Left renal pelvis (tissue), 4 donors: ENCODE measurements around the gene CHEK1. TPM values are rescaled to one million over a fixed set of nuclear protein-coding genes. Genes with fewer than 3 reads are reported as not detected.

Experiments
- DNase-seq, 4 donors: peaks; one replicate each; pipeline ENCODE4 v3.0.0-alpha.2; 2013; ENCODE audit warnings: low read depth in 4 of 4, low spot score in 3 of 4
- polyA plus RNA-seq, 4 donors: library from polyadenylated mRNA; unstranded; fragments of 120-200 nt; gene quantifications; one replicate each; pipeline ENCODE4 v1.2.1, GENCODE V29; 2013; ENCODE audit not compliant: insufficient read length in 4 of 4

CHEK1 gene
- polyA plus RNA-seq, 4 donors, result 15.7 to 32.9 (median 29.9) TPM

DNA sequence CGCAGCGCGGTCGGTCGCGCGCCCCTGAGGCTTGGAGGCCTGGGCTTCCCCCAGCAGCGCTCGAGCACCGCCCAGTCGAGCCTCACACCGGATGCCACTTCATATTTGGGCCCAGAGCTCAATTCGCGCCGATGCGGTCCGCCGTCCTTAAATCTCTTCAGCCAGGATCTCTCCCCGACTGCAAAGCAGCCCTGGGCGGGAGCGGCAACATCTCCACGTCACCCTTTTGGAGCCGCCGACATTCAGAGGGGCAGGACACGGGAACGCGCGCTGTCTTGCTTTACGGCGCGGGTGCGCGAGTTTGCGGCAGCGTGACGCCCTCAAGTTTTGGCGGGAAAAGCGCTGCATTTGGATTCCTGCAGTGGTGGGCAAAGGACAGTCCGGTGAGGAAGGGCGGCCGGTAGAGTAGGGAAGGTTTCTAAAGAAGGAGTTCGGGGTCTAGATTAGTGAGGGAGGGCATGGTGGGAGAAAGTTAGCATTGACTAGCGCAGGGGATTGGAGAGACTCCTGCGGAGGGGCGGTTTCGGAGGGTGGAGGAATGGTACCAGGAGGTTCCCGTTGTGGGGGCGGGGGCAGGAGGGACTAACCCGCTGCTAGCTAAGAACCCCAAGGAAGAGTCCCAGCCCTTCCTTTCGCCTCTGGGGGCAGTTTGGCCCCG, 796 bp downstream of the CHEK1 start:
- peak; percentile 84 to 91 (median 88) for DNase-seq

DNA sequence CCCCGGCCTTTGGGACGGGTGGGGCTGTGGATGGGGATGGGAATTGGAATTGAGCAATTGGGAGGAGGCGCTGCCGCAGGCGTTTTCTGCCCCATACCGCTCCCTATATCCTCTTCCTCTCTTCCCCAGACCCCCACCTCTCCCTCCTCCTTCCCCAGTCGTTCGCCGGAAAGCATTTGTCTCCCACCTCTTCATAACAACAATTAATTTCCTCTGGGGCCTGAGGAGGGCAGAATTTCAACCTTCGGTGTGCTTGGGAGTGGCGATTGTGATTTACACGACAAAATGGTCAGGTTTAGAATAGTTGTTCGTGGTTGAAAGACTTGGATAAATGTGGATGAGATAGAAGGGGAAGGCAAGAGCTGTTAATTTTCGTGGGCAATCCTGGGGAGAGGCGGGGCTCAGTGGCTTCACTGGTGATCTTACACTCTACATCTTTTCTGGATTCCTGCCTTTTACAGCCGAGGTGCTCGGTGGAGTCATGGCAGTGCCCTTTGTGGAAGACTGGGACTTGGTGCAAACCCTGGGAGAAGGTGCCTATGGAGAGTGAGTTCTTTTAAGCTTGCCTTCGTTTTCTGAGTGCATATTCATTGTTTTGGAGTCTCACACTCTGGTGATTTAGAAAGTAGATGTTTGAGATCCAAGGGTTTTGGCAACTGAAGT, 1.5 kb downstream of the CHEK1 start:
- DNase-seq, result peak; percentile 27 to 41 (median 30)

DNA sequence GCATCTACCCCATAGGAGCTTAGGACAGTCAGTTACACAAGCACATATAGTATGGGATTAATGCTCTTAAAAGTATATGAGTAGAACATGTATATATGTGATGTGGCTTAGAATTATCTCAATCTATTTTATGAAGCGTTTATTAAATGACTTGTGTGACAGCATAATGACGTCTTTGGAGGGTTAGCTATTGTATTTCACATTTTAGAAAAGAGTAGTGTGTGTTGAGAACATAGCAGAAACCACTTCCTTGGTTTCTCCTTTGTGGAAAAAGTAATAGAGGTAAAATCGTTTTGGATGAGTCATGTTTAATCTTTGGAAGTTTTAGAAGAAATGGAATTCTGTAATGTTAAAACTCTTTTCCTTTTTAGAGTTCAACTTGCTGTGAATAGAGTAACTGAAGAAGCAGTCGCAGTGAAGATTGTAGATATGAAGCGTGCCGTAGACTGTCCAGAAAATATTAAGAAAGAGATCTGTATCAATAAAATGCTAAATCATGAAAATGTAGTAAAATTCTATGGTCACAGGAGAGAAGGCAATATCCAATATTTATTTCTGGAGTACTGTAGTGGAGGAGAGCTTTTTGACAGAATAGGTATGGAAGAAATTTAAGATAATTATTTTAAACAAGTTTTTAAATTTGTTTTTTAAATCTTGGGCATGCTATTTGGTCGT, 2.4 kb downstream of the CHEK1 start:
- no peak for DNase-seq

DNA sequence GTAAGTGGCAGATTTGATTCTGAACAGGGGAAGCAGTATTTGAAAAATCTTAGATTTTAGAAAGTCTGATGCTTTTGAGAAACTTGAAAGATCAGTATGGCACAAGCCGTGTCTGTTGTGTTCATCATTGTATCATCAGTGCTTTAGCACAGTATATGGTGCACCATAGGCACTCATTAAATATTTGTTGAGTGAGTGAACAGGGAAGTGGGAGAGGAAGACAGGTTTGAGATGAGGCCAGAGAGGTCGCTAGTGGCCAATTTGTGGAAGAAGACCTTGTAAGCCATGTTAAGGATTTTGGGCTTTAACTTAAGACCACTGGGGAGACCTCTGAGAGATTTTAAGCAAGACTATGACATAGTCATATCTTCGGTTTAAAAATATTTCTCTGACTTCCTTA, 12.9 kb downstream of the CHEK1 start:
- no peak for DNase-seq

DNA sequence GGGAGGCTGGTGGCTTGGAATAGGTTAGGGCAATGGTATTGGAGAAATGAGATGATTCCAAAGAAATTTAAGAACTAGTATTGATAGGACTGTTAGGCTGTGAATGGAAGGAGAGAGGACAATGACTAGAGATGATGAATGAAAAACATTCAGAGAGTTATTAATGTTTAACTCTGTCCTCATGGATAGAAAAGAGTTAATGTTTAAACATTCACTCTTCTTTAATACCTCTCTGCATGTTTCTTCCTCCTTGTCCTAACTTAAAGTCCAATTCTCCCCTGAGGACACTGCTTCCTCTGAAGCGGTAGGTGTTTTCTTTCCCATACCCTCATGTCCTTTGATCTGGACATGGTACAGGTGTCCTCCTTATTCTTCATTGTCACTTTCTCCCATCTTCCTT, 13.4 kb downstream of the CHEK1 start:
- DNase-seq, result no peak

DNA sequence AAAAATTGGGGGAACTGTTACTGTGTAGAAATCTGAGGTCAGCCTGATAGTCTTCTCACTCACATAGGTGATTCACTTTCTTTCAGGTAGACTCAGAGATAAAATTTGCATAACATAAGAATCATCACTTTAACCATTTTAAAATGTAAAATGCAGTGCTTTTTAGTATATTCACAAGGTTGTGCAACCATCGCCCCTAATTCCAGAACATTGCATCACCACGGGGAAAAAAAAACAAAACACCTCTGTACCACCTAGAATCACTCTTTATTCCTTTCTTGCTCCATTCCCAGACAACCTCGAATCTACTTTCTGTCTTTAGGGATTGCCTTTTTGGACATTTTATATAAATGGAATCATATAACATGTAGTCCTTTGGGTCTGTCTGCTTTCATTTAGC, 20.9 kb downstream of the CHEK1 start:
- DNase-seq, result no peak

DNA sequence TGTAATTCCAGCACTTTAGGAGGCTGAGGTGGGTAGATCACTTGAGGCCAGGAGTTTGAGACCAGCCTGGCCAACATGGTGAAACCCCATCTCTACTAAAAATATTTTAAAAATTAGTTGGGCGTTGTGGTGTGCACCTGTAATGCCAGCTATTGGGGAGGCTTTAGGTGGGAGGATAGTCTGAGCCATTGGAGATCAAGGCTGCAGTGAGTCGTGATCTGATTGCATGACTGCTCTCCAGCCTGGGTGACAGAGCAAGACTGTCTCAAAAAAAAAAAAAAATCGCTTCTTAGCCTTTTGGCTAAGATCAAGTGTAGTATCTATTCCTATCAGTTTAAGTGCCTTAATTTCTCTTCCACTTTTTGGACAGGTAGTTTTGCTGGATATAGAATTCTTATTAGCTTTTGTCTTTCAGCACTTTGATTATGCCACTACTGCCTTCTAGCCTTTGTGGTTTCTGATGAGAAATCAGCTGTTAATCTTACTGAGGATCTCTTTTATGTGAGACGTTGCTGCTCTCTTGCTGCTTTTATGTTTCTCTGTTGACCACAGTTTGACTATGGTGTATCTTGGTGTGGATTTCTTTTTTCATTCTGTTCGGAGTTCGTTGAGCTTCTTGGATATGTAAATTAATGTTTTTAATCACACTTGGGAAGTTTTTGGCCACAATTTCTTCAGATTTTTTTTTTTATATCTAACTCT, 24.7 kb downstream of the CHEK1 start:
- DNase-seq, result no peak

DNA sequence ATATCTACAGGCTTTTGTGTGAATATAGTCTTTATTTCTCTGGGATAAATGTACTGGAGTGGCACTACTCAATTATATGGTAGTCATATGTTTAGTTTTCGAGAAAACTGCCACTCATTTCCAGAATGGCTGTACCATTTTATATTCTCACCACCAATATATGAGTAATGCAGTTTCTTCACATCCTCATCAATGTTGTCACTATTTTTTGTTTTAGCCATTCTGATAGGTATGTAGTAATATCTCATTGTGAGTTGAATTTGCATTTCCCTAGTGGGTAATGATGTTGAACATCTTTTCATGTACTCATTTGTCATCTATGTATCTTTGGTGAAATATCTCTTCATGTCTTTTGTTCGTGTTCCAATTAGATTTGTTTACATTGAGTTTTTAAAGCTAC, 37.7 kb downstream of the CHEK1 start:
- DNase-seq, result no peak

DNA sequence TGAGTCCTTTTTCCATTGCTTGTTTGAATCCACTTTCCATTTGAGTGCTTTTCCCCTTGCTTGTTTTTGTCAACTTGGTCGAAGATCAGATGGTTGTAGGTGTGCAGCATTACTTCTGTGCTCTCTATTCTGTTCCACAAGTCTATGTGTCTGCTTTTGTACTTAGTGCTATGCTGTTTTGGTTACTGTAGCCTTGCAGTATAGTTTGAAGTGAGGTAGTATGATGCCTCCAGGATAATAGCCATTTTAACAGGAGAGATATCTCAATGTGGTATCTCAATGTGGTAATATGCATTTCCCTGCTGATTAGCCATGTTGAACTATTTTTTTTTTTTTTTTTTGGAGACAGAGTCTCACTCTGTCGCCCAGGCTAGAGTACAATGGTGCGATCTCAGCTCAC, 38.9 kb downstream of the CHEK1 start:
- no peak for DNase-seq

DNA sequence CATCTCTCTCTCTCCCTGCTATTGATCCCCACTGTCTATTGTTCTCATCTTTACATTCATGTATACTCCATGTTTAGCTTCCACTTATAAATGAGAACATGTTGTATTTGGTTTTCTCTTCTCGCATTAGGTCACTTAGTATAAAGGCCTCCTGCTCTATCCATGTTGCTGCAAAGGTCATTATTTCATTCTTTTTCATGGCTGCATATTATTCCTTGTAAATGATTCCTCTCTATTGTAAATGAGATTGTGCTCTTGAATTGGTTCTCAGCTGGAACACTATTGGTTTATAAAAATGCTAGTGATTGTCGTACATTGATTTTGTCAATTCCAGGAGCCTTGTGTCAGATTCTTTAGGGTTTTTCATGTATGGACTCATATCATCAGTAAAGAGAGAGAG, 42.2 kb downstream of the CHEK1 start:
- DNase-seq, result no peak

DNA sequence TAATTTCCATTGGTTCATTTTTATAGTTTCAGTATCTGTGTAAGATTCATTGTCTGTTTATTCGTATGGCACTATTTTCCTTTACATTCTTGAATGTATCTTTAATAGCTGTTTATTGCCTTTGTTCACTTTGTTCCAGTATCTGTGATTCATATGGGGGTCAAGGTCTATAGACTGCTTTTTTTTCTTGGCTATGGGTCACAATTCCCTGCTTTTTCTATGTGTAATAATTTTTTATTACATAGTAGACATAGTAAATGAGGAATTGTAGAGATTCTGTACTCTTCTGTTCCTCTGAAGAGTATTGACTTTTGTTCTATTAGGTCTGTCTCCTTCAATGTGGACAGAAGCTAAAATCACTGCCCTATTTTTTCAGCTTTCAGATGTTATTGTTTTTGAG, 45.2 kb downstream of the CHEK1 start:
- DNase-seq, result no peak

DNA sequence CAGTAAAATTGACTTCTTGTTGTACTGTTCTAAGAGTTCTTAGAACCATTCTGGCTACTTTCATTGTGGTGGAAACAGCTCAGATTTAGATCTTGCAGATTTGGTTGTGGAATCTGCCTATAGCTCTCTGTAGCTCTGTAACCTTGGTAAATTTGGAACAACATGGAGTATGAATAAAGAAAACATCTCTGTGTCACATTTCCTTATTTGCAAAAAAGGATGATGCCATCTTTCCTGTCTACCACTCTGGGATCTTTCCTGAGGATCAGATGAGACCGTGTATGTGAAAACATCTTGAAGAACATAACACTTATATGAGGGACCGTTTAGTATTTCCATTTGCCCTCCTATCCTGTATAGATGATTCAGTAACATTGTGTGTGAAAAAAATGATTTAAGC, 46.6 kb downstream of the CHEK1 start:
- DNase-seq, result no peak

DNA sequence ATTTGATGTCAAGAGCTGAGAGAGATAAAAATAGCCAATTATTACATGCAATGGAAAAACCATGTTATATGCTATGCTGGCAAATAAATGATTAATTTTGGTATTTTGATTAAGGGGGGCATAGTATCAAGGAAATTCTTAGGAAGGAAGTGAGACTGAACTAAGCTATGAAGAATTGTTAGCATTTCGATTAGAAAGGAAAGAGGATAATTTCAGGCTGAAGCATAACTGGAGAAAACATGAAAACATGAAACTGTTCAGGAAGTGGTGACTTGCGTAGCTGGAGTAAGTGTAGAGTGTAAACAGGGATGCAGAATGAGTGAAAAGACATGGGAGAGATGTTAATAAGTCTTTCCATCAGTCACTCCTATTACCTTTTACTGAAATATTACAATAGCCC, 49.2 kb downstream of the CHEK1 start:
- no peak for DNase-seq

DNA sequence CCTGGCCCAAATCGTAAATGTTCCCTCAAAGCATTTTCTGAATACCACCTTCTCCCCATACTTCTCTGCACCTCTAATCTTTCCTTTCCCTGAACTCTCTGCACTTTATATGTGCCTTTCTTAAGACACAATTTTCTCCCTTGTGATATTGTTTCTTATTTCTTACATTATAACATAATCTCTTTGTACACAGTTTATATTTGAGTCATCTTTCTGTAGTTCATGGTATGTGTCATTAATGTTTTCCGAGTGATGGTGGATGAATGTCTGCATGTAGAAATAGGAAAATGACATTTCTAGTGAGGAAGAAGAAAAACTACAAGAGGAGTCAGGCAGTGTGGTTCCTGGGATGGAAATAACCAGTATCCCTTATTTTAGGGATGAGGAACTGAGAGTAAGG, 50.2 kb downstream of the CHEK1 start:
- no peak for DNase-seq

DNA sequence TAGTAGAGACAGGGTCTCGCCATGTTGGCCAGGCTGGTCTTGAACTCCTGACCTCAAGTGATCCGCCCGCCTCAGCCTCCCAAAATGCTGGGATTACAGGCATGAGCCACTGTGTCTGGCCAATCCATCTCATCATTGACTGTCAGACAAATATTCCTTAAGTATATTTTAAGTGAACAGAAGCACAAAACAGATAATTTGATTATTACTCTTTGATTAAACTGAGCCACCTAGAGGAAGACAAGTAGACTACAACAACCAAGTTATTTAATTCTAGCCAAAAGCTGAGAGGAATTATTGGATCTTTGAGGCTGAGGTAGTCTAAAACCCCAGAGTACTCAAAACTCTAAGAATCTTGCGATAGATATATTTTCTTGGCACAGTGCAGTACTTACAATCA, 54.4 kb downstream of the CHEK1 start:
- no peak for DNase-seq

DNA sequence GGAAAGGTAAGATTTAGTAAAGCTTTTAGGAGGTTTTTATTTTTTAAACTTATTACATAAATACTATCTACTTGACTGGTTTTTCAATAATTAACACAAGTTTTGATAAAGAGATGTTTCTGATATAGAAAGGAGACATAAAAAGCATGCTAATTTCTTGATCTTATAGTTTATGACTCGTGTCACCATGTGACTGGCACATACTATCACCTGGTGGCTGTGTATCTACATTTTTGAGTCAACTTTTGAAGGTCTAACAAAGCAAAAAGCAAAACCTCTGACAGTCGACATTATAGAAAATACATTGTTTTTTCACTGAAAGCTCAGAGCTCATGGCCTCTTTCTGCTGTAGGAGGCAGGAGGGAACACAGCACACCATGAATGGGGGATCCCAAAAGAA, 54.9 kb downstream of the CHEK1 start:
- no peak for DNase-seq

DNA sequence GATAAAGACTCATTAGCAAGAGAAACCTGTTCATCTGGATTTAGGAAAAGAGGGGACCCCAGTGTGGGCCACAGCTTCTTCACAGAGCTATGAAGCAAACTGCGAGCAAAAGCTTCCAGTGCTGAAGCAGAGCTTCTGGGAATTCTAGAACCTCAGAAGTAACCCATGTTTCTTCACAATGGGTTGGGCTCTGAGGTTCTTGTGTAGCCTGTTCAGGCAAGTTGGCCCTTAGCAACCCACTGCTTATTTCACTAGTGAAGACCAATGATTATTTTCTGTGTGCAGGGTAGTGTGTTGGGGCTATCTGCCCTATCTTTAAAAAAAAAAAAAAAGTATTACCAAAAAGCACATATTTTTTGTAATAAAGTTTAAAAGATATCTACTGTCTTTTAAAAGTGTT, 55.8 kb downstream of the CHEK1 start, which contains the start of gene ACRV1:
Gene ACRV1 (minus strand): TSS at position 101 of the 400 bp plus-strand sequence. CDS start 67 bp downstream, at position 34.
- DNase-seq, result no peak

DNA sequence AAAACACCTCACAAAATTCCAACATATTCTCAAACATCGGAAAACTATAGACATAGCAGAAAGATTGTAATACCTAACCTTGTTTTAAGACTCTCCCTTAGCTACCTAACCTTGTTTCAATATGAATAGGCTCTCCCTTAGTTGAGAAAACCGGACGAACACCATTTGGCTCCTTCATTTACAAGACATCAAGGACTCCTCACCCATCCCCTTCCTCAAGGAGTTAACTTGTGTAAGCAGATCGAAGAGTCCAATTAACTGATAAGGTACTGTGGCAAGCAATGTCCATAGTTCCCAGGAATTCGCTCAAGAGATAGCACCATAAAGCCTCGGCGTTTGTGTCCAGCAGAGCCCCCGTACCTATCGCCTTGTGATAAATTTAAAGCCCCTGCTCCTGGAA, 60.3 kb downstream of the CHEK1 start:
- DNase-seq, result no peak

DNA sequence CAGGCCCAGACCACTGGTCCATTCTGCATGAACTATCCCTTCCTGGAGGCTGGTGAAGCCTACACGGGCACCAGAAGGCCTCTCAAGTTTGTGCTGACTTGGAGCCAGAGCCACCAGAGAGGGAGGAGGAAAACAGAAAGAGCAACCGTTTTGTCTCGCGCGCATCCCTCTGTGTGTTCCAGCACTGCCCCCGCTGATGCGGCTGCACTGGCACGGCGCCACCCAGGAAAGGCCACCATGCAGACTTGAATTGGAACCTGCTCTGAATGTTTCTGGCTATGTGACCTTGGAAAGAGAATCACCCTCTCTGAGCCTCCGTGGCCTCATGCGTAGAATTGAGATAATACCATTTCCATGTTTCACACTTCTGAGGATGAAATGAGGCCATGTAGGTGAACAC, 63.1 kb downstream of the CHEK1 start:
- DNase-seq, result no peak

DNA sequence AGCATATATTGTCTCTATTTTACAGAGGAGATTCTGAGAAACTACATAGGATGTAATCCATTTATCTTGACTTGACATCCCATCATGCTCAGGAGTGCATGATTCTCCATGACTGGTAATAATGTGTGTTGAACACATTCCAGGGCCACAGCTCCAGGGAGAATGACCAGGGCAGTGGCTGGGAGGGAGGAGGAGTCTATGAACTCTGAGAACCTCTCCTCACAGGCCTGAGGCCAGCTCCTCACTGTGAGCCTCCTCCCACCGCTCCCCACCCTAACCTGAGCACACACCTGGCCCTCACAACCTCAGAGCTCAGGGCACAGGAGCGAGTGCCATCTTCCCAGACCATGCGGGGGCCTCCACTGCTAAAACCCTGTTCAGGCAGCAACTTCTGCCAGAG, 63.7 kb downstream of the CHEK1 start:
- DNase-seq, result no peak

DNA sequence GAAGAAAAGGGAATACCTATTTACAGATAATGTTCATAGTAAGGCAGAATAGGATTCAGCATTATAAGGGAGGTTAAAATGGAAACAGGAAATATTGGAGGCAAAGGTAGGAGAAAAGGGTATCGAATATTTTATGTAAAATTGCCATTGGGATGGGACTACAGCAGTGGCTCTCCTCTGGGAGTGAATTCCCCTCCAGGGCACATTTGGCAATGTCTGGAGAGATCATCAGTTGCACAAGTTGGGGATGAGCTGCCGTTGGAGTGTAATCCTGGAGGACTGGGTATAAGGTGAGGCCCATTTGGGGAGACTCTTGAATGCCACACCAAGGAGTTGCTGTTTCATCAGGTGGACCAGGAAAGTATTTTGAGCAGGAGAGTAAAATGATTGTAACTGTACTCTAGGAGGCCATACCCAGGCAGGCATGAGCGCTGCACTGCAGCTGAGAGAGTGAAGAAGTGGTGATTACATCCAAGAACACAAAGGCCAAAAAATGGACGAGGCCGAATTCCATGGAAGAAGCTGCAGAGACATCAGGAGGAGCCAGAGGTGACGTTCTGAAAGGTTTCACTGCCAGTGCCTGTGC, 64.4 kb downstream of the CHEK1 start:
- DNase-seq, result no peak
